Melanocyte of skin (primary cell): ENCODE results near the gene KDM6A. TPM values are rescaled to one million over a fixed set of nuclear protein-coding genes. Genes with fewer than 3 reads are reported as not detected.

Experiments
- total RNA-seq, 2 donors: library from RNA; depleted of rRNA; stranded (reverse); fragments of >200 nt; gene quantifications; 2 replicates each; pipeline ENCODE4 v1.2.3, GENCODE V29; 2012

KDM6A gene
- total RNA-seq: 10 to 100 TPM; 11.7 to 19.0 TPM

GRCh38 chrX:44872821-44873414 is at the start of gene KDM6A:
TSS of gene KDM6A (plus strand) at chrX:44873188. CDS start at chrX:44873552, 364 bp downstream.

GRCh38 chrX:44843753-44844152 is 29.2 kb upstream of the KDM6A start, which contains the start of gene DUSP21:
TSS of gene DUSP21 (plus strand) at chrX:44844021. CDS start at chrX:44844133, 112 bp downstream.

Other genes with a start within 250 kb of the KDM6A start
- under 1 TPM in 1 of 2 donors, not detected in 1; under 0.01 TPM for gene DUSP21, start 29.2 kb upstream of the KDM6A start, total RNA-seq